ENCODE data around the gene PAPLN.

PAPLN gene

DNA sequence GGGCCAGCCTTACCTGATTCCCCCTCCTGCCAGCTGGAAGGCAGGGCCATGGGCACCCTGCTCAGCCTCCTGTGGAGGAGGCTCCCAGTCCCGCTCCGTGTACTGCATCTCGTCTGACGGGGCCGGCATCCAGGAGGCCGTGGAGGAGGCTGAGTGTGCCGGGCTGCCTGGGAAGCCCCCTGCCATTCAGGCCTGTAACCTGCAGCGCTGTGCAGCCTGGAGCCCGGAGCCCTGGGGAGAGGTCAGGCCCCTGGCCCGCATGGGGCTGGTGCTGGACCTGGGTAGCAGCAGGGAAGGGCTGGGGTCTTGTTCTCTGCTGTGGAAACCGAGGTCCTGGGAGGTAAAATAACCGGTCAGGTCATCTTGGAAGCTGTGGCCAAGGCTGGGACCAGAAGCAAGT lies 16.4 kb downstream of the PAPLN start:
- H3K4me3 ChIP-seq (ENCODE audit: low read depth, low read length), result no peak overlapping the region
- DNase-seq (ENCODE audit: low read depth), result no peak
- TF ChIP-seq, protein P1, sequence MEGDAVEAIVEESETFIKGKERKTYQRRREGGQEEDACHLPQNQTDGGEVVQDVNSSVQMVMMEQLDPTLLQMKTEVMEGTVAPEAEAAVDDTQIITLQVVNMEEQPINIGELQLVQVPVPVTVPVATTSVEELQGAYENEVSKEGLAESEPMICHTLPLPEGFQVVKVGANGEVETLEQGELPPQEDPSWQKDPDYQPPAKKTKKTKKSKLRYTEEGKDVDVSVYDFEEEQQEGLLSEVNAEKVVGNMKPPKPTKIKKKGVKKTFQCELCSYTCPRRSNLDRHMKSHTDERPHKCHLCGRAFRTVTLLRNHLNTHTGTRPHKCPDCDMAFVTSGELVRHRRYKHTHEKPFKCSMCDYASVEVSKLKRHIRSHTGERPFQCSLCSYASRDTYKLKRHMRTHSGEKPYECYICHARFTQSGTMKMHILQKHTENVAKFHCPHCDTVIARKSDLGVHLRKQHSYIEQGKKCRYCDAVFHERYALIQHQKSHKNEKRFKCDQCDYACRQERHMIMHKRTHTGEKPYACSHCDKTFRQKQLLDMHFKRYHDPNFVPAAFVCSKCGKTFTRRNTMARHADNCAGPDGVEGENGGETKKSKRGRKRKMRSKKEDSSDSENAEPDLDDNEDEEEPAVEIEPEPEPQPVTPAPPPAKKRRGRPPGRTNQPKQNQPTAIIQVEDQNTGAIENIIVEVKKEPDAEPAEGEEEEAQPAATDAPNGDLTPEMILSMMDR (IDR thresholded peaks at IDR 0.05; ENCODE audit: insufficient read depth, low read depth, low read length, missing control alignments), result no peak

DNA sequence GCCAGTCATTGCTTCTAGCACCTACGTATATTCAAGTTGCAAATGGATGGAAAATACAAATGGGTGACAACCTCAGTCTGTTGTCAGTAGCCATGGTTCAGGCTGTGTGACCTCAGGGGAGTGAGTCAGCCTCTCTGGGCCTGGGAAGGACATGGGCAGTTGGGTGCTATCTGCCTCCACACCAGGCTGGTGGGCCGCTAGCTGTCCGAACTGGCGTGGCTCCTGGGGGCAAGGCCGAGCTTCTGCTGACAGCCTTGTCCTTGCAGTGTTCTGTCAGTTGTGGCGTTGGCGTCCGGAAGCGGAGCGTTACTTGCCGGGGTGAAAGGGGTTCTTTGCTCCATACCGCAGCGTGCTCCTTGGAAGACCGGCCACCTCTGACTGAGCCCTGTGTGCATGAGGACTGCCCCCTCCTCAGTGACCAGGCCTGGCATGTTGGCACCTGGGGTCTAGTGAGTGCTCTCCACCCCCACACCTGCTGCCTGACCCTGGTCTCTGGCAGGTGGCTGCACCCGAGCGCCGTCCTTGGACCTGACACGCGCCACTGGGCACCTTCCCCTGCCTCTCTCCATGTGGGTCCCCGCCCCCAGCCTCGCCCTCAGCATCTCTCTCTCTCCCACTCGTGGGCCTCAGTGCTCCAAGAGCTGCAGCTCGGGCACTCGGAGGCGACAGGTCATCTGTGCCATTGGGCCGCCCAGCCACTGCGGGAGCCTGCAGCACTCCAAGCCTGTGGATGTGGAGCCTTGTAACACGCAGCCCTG lies 17.1 kb downstream of the PAPLN start:
- TF ChIP-seq, protein P1 (IDR thresholded peaks at IDR 0.05; ENCODE audit: insufficient read depth, low read depth, low read length, missing control alignments), result no peak
- no peak for DNase-seq (ENCODE audit: low read depth)
- H3K4me3 ChIP-seq (ENCODE audit: low read depth, low read length), result no peak overlapping the region

DNA sequence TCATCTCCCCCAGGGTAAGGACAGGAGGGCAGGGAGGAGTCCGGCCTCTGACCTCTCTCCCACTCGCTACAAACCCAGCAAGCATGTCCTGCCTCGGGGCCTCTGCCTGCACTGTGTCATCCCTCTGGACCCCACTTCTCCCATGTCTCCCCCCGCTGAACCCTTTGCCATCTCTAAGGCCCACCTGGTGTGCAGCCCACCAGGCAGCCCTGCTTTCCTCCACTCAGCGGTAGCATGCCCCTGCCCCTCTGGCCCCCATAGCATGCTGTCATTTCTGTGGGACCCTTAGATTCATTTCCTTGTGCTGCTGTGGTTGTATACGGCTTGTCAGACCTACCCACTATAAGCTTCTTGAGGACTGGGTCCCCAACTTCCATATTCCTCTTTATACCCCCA lies 17.7 kb downstream of the PAPLN start:
- H3K4me3 ChIP-seq (ENCODE audit: low read depth, low read length), result no peak overlapping the region
- TF ChIP-seq, protein P1 (IDR thresholded peaks at IDR 0.05; ENCODE audit: insufficient read depth, low read depth, low read length, missing control alignments), result no peak
- no peak for DNase-seq (ENCODE audit: low read depth)

DNA sequence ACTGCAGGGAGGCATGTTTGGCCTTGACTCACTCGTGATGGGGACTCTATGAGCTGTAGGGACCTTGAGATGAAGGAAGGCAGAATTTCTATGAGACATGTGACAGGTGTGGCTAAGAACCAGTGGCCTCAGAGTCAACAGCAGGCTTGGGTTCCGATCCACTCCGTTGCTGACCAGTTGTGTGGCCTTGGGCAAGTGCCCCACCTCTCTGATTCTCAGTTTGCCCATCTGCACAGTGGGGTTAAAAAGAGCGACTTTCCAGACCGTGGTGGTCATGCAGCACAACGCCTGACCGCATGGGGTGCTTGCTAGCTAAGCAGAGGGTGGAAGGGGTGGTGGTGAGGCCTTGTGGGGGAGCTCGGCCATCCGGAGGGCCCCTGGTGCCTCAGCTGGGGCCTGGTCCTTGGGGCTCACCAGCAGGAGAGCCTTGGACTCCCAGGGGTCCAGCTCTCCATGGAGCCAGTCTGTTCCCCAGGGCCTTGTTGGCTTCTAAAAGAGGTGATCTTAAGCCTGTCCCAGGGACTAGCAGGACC lies 18.5 kb downstream of the PAPLN start:
- TF ChIP-seq, protein P1 (IDR thresholded peaks at IDR 0.05; ENCODE audit: insufficient read depth, low read depth, low read length, missing control alignments), result no peak
- no peak for DNase-seq (ENCODE audit: low read depth)
- H3K4me3 ChIP-seq (ENCODE audit: low read depth, low read length), result no peak overlapping the region

DNA sequence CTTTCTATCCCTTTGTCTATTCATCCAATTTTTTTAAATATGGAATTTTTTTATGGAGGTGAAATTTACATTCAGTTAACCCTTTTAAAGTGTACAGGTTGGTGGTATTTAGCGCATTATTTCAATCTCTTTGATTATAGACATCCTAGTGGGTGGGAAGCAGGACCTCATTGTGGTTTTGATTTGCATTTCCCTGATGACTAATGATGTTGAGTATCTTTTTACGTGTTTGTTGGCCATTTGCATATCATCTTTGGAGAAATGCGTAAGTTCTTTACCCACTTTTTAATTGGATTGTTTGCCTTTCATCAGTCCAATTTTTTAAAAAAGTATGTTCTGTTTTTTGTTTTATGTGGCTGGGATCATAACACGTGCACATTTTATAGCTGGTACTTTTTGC lies 20.8 kb downstream of the PAPLN start:
- TF ChIP-seq, protein P1 (IDR thresholded peaks at IDR 0.05; ENCODE audit: insufficient read depth, low read depth, low read length, missing control alignments), result no peak
- no peak for DNase-seq (ENCODE audit: low read depth)
- no peak overlapping the region for H3K4me3 ChIP-seq (ENCODE audit: low read depth, low read length)

DNA sequence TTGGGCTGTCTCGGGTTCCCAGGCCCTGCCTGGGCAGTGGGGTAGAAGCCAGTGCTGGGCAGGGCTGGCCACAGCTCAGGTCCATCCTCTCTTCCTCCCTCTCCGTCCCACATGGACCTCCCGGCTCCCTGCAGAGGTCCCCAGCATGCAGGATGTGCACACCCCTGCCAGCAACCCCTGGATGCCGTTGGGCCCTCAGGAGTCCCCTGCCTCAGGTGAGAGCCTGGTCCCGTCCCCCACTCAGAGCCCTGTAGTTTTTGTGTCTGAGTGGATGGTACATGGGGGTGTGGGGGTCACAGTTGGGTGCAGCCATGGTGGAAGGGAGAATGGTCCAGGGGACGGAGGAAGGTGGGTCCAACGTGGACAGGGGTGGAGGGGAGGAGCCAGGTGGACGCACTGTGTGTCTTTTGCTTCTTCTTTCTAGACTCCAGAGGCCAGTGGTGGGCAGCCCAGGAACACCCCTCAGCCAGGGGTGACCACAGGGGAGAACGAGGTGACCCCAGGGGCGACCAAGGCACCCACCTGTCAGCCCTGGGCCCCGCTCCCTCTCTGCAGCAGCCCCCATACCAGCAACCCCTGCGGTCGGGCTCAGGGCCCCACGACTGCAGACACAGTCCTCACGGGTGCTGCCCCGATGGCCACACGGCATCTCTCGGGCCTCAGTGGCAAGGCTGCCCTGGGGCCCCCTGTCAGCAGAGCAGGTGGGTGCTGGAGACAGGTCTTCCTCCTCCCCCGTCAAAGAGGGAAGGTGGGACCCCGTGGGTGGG lies 21.7 kb downstream of the PAPLN start:
- TF ChIP-seq, protein P1 (IDR thresholded peaks at IDR 0.05; ENCODE audit: insufficient read depth, low read depth, low read length, missing control alignments), result no peak
- no peak for DNase-seq (ENCODE audit: low read depth)
- H3K4me3 ChIP-seq (ENCODE audit: low read depth, low read length), result no peak overlapping the region
